ENCODE data around the gene ANAPC5. TPM values are rescaled to one million over a fixed set of nuclear protein-coding genes. Genes with fewer than 3 reads are reported as not detected.

The ANAPC5 gene
- total RNA-seq, 8 experiments from 2014 or later = 61.1 to 188 (median 96.7) TPM

DNA sequence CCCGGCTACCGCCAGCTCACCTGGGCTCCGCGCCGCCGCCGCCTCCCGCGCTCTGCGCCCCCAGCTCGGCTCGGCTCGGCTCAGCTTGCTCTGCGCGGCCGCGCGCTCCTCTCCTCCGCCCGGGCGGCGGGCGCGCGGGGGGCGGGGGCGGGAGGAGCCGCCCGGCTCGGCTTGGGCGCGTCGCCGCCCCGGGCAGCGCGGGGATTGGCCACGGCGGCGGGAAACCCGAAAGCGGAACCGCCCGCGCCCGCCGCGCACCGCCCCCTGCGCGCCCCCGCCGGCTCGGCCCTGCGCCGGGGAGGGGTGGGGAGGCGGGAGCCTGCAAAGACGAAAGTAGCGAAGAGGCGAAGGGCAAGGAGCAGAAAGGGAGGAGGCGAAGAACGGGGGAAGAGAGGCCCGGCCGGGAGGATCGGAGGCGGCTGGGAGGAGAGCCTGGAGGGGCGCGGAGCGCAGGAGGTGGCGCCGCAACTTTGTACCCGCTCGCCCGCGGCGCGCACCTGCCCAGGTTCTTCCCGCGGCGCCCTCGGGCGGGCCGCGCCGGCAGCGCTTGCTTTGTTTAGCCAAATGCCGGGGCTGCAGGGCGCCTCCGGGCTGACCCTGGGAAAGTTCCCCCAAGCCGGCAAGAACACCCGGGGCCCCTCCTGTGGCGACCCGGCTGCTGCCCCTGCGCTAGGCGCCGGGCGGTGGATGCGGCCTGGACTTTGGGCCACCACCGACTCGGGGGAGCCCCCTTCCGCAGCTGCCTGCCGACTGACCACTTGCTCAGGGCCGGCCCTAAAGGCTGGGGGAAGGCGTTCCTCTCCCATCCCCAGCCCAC lies 55.4 kb downstream of the ANAPC5 start, which contains the start of gene CAMKK2:
CAMKK2 (minus strand) TSS at position 92 of the 817 bp plus-strand sequence. CDS start 22,183 bp downstream, outside the sequence.
- peak within 1 kb of the TSS; percentile 52 to 70 for H3K27ac ChIP-seq
- 0% methylated on average over 1 to 2 of the region's 104 CpGs; no CpG with 5 or more reads in 8 of the 10 experiments for WGBS, 10 experiments

GRCh38 chr12:121295746-121296617 lies 56.2 kb downstream of the ANAPC5 start:
- ATAC-seq (replicated peaks in 6 of 8) = peak; percentile 28 to 57 (median 48)
- 0 to 10% (median 0%) methylated on average over 1 to 3 of the region's 55 CpGs; no CpG with 5 or more reads in 6 of the 10 experiments for WGBS, 10 experiments
- Histone ChIP-seq H3K27ac (peak overlapping the region; percentile 52 to 70), H3K4me3 (peak overlapping the region; percentile 45 to 85 (median 72)), H3K4me1 (replicated peaks in 1 of 2) (peaks cover 6 to 13% of the 10 kb centered on the region in 2 donors)
- in situ Hi-C loops (cut with MboI; ENCODE audit: low pct_unique_long_range_greater_than_20kb in 2 of 9, low sequenced_read_pairs in 9 of 9, unreplicated experiment in 9 of 9) = no loop called here

More for the DNA sequence above, 55.4 kb downstream of the ANAPC5 start, which contains the start of gene CAMKK2:
- peak within 1 kb of the TSS; percentile 45 to 85 (median 72) for H3K4me3 ChIP-seq
- peaks cover 6 to 13% of the 10 kb centered on the region in 2 donors for H3K4me1 ChIP-seq (replicated peaks in 1 of 2)
- in situ Hi-C loops (cut with MboI; ENCODE audit: low pct_unique_long_range_greater_than_20kb in 2 of 9, low sequenced_read_pairs in 9 of 9, unreplicated experiment in 9 of 9) = no loop called here
- peak; percentile 78 to 89 (median 86) for ATAC-seq (replicated peaks in 6 of 8)

DNA sequence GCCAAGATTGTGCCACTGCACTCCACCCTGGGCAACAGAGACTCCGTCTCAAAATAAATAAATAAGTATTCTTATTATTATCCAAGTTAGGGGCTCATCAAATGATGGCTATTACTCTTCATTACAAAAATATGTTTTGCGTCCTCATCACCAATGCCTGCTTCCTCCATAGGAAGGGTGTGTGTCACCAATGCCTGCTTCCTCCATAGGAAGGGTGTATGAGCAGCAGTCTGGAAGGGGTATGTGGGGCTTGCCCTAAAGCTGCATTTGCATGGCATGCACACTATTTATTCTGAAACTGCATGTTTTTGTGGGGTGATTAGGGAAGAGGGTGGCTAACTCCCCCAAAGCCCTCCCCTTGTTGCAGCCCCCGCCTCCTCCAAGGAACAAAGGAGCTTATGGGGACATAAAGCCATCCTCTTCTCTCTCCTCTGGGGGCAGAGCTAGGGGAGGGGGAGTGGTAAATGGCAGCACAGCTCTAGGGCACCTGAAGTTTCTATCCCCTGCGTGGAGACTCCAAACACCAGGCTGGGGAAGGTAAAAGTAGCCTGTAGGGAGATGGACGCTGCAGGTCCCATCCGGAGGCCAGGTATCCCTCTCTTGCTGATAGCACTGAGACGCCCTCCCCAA lies 57.0 kb downstream of the ANAPC5 start:
- 57 to 86% methylated on average over 1 to 2 of the region's 7 CpGs; no CpG with 5 or more reads in 8 of the 10 experiments for WGBS, 10 experiments
- ATAC-seq (replicated peaks in 6 of 8) = peak in 1 of 8 experiments; percentile 0
- H3K4me1 ChIP-seq (replicated peaks in 1 of 2) = peaks cover 6 to 13% of the 10 kb centered on the region in 2 donors
- no peak overlapping the region for H3K27ac ChIP-seq
- in situ Hi-C loops (cut with MboI; ENCODE audit: low pct_unique_long_range_greater_than_20kb in 2 of 9, low sequenced_read_pairs in 9 of 9, unreplicated experiment in 9 of 9) = no loop called here
- peak overlapping the region; percentile 45 to 85 (median 72) for H3K4me3 ChIP-seq

- H3K4me3 ChIP-seq = no peak overlapping the region
- 75 to 100% (median 92%) methylated on average over 1 to 3 of the region's 10 CpGs; no CpG with 5 or more reads in 6 of the 10 experiments for WGBS, 10 experiments
- peaks cover 6 to 13% of the 10 kb centered on the region in 2 donors for H3K4me1 ChIP-seq (replicated peaks in 1 of 2)
- in situ Hi-C loops (cut with MboI; ENCODE audit: low pct_unique_long_range_greater_than_20kb in 2 of 9, low sequenced_read_pairs in 9 of 9, unreplicated experiment in 9 of 9) = no loop called here
- H3K27ac ChIP-seq = no peak overlapping the region
- no peak for ATAC-seq (replicated peaks in 6 of 8)
These were observed 57.9 kb downstream of the ANAPC5 start for GRCh38 chr12:121294151-121294889.

DNA sequence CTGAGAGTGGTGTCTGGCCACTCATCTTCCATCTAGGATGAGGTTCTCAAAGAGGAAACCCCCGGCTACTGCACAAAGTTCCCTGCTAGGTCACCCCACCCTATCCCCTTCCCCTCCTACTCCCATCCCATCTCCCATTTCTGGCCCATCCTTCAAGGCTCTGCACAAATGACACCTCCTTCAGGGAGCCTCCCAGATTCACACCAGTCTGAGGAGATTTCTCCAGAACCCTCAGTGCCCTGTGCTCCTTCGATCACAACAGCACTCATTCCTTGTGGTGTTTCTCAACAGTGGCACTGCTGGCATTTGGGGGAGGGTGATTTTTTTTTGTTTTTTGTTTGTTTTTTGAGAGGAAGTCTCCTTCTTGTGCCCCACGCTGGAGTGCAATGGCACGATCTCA lies 58.6 kb downstream of the ANAPC5 start:
- in situ Hi-C loops (cut with MboI; ENCODE audit: low pct_unique_long_range_greater_than_20kb in 2 of 9, low sequenced_read_pairs in 9 of 9, unreplicated experiment in 9 of 9) = no loop called here
- Histone ChIP-seq H3K27ac (no peak overlapping the region), H3K4me1 (replicated peaks in 1 of 2) (peaks cover 6 to 13% of the 10 kb centered on the region in 2 donors), H3K4me3 (no peak overlapping the region)
- ATAC-seq (replicated peaks in 6 of 8) = no peak
- 40 to 100% (median 100%) methylated on average over 1 to 2 of the region's 4 CpGs; no CpG with 5 or more reads in 4 of the 10 experiments for WGBS, 10 experiments

- Histone ChIP-seq H3K27ac (no peak overlapping the region), H3K4me1 (replicated peaks in 1 of 2) (peaks cover 3 to 6% of the 10 kb centered on the region in 2 donors), H3K4me3 (no peak overlapping the region)
- in situ Hi-C loops (cut with MboI; ENCODE audit: low pct_unique_long_range_greater_than_20kb in 2 of 9, low sequenced_read_pairs in 9 of 9, unreplicated experiment in 9 of 9) = no loop called here
- ATAC-seq (replicated peaks in 6 of 8) = no peak
- 92 to 100% (median 100%) methylated on average over 1 to 5 of the region's 5 CpGs; no CpG with 5 or more reads in 4 of the 10 experiments for WGBS, 10 experiments
These were observed 61.8 kb downstream of the ANAPC5 start for GRCh38 chr12:121290410-121290809.

- 60 to 100% (median 95%) methylated on average over 1 to 7 of the region's 7 CpGs; no CpG with 5 or more reads in 4 of the 10 experiments for WGBS, 10 experiments
- in situ Hi-C loops (cut with MboI; ENCODE audit: low pct_unique_long_range_greater_than_20kb in 2 of 9, low sequenced_read_pairs in 9 of 9, unreplicated experiment in 9 of 9) = no loop called here
- no peak overlapping the region for H3K27ac ChIP-seq
- H3K4me3 ChIP-seq = no peak overlapping the region
- ATAC-seq (replicated peaks in 6 of 8) = no peak
- peaks cover 0 to 2% of the 10 kb centered on the region in 2 donors for H3K4me1 ChIP-seq (replicated peaks in 1 of 2)
These were observed 62.2 kb downstream of the ANAPC5 start for GRCh38 chr12:121289962-121290361.

GRCh38 chr12:121288986-121289385 lies 63.2 kb downstream of the ANAPC5 start:
- ATAC-seq (replicated peaks in 6 of 8) = no peak
- H3K4me1 ChIP-seq (replicated peaks in 1 of 2) = no peaks in the 10 kb centered on the region
- in situ Hi-C loops (cut with MboI; ENCODE audit: low pct_unique_long_range_greater_than_20kb in 2 of 9, low sequenced_read_pairs in 9 of 9, unreplicated experiment in 9 of 9) = no loop called here
- no peak overlapping the region for H3K4me3 ChIP-seq
- 37 to 94% (median 79%) methylated on average over 1 to 9 of the region's 9 CpGs; no CpG with 5 or more reads in 2 of the 10 experiments for WGBS, 10 experiments
- no peak overlapping the region for H3K27ac ChIP-seq

DNA sequence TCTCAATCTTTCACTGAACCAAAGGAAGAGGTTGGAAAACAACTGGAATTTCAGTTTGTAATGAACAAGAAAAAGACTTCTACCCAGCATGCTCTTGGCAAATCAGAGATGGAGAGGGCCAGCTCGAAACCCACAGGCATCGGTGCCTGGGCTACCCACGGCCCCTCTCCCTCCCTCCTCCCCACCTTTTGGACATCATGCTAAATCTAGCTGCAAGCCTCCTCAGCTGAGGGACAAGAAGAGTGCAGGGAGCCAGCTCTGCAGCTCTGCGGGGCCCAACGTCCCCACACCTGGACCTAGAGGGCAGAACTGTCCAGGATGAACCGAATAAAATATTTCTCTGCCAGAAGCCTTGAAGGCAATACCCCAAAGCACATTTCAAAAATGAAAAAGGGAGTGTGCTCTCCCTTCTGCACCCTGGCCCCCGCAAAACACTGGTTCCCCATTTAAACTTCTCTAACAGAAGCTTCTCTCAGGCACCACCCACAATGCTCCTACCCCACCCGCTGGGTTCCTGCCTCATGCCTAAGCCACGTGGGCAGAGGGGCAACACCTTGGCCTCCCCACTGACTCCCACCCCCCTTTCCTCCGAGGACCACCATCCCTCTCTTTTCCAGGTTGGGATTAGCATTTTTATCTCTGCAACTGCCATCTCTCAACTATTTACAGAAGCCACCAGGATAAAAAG lies 63.9 kb downstream of the ANAPC5 start:
- WGBS, 10 experiments = 10 to 90% (median 51%) methylated on average over 2 to 4 of the region's 10 CpGs; no CpG with 5 or more reads in 5 of the 10 experiments
- H3K27ac ChIP-seq = no peak overlapping the region
- ATAC-seq (replicated peaks in 6 of 8) = no peak
- in situ Hi-C loops (cut with MboI; ENCODE audit: low pct_unique_long_range_greater_than_20kb in 2 of 9, low sequenced_read_pairs in 9 of 9, unreplicated experiment in 9 of 9) = no loop called here
- no peak overlapping the region for H3K4me3 ChIP-seq
- H3K4me1 ChIP-seq (replicated peaks in 1 of 2) = no peaks in the 10 kb centered on the region

GRCh38 chr12:121287267-121287954 lies 64.8 kb downstream of the ANAPC5 start:
- ATAC-seq (replicated peaks in 6 of 8) = peak in 3 of 8 experiments; percentile 59 to 91 (median 86)
- no peak overlapping the region for H3K27ac ChIP-seq
- no peaks in the 10 kb centered on the region for H3K4me1 ChIP-seq (replicated peaks in 1 of 2)
- WGBS, 10 experiments = 61 to 100% (median 85%) methylated on average over 1 to 10 of the region's 10 CpGs; no CpG with 5 or more reads in 2 of the 10 experiments
- in situ Hi-C loops (cut with MboI; ENCODE audit: low pct_unique_long_range_greater_than_20kb in 2 of 9, low sequenced_read_pairs in 9 of 9, unreplicated experiment in 9 of 9) = no loop called here
- H3K4me3 ChIP-seq = no peak overlapping the region

DNA sequence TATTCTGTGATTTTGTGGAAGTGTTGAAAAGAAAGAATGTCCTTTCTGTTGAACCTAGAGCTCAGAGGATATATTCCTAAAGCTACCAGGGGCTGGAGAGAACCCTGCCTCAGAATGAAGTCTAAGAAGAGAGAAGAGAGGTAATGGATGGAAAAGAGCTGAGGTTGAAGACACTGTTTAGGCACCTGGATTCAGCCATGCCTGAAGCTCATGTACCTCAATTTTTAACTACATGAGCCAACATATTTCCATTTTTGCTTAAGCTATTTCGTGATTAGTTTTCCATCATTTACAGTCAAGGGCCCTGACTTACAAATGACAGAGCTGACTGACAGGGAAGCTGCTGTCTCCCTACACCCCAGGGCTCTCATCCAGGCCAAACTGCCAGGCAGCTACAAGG lies 66.4 kb downstream of the ANAPC5 start:
- in situ Hi-C loops (cut with MboI; ENCODE audit: low pct_unique_long_range_greater_than_20kb in 2 of 9, low sequenced_read_pairs in 9 of 9, unreplicated experiment in 9 of 9) = no loop called here
- Histone ChIP-seq H3K4me1 (replicated peaks in 1 of 2) (no peaks in the 10 kb centered on the region), H3K4me3 (no peak overlapping the region), H3K27ac (no peak overlapping the region)
- WGBS, 10 experiments = 80 to 100% (median 86%) methylated on average over 1 of the region's 1 CpG; no CpG with 5 or more reads in 4 of the 10 experiments
- no peak for ATAC-seq (replicated peaks in 6 of 8)

All from motor neuron (in vitro differentiated cells).